ENCODE measurements around the gene TXNDC5. TPM values are rescaled to one million over a fixed set of nuclear protein-coding genes. Genes with fewer than 3 reads are reported as not detected.

TXNDC5 gene
- total and polyA plus RNA-seq, 8 donors, result 40.0 to 115 (median 96.6) TPM

- no peak overlapping the region for H3K4me3 ChIP-seq
- H3K27me3 ChIP-seq, result no peaks in the 10 kb centered on the region
- WGBS, 2 donors, result 85 to 88% methylated on average over 4 of the region's 4 CpGs
- DNase-seq (no peak), ATAC-seq (no peak), FAIRE-seq (no peak)
- H3K36me3 ChIP-seq, result no peaks in the 10 kb centered on the region
- no peak overlapping the region for H3K27ac ChIP-seq
- H3K4me1 ChIP-seq, result no peaks in the 10 kb centered on the region
- H3K9me3 ChIP-seq, result no peaks in the 10 kb centered on the region
- no peak for TF ChIP-seq CTCF (IDR thresholded peaks at IDR 0.05)
- intact Hi-C loops (cut with DNase I), result no loop called here
These were observed 44.1 kb upstream of the TXNDC5 start for GRCh38 chr6:7954477-7955200.

GRCh38 chr6:7953753-7954152 is 43.2 kb upstream of the TXNDC5 start:
- intact Hi-C loops (cut with DNase I), result no loop called here
- no peak for TF ChIP-seq CTCF (IDR thresholded peaks at IDR 0.05)
- no peak for DNase-seq
- Histone ChIP-seq H3K9me3 (no peaks in the 10 kb centered on the region), H3K4me1 (no peaks in the 10 kb centered on the region), H3K36me3 (no peaks in the 10 kb centered on the region), H3K4me3 (no peak overlapping the region), H3K27me3 (no peaks in the 10 kb centered on the region), H3K27ac (no peak overlapping the region)
- ATAC-seq, result no peak
- FAIRE-seq, result no peak
- 70 to 81% methylated on average over 1 of the region's 1 CpG for WGBS, 2 donors

- 56 to 69% methylated on average over 5 of the region's 5 CpGs for WGBS, 2 donors
- FAIRE-seq, result no peak
These were observed 29.3 kb upstream of the TXNDC5 start for GRCh38 chr6:7939864-7940228.

GRCh38 chr6:7939184-7939863 is 28.7 kb upstream of the TXNDC5 start:
- WGBS, 2 donors, result 72 to 81% methylated on average over 11 of the region's 11 CpGs
- no peak for DNase-seq
- TF ChIP-seq CTCF (IDR thresholded peaks at IDR 0.05), result no peak

More at GRCh38 chr6:7939864-7940228, 29.3 kb upstream of the TXNDC5 start:
- intact Hi-C loops (cut with DNase I), result no loop called here
- H3K9me3 ChIP-seq, result peaks cover 0 to 2% (median 0%) of the 10 kb centered on the region in 4 donors
- no peak overlapping the region for H3K4me3 ChIP-seq
- TF ChIP-seq CTCF (IDR thresholded peaks at IDR 0.05), result no peak
- H3K27me3 ChIP-seq, result no peaks in the 10 kb centered on the region
- no peak for DNase-seq
- no peaks in the 10 kb centered on the region for H3K36me3 ChIP-seq
- no peak overlapping the region for H3K27ac ChIP-seq
- no peaks in the 10 kb centered on the region for H3K4me1 ChIP-seq
- ATAC-seq, result no peak

More at GRCh38 chr6:7939184-7939863, 28.7 kb upstream of the TXNDC5 start:
- intact Hi-C loops (cut with DNase I), result no loop called here
- H3K27me3 ChIP-seq, result no peaks in the 10 kb centered on the region
- no peaks in the 10 kb centered on the region for H3K4me1 ChIP-seq
- H3K27ac ChIP-seq, result no peak overlapping the region
- H3K9me3 ChIP-seq, result peaks cover 0 to 2% (median 0%) of the 10 kb centered on the region in 4 donors
- H3K4me3 ChIP-seq, result no peak overlapping the region
- no peak for FAIRE-seq
- H3K36me3 ChIP-seq, result no peaks in the 10 kb centered on the region
- no peak for ATAC-seq

All from pancreas (tissue), 10 donors.